Measurements from ENCODE around the gene HOMER3.

HOMER3 gene

GRCh38 chr19:18967358-18968146, 26.5 kb upstream of the HOMER3 start:
- TF ChIP-seq GATA3 (IDR thresholded peaks at IDR 0.05; ENCODE audit: low read depth, low read length) (no peak), GATA2 (IDR thresholded peaks at IDR 0.05; ENCODE audit: low read depth, low read length) (no peak)

- no peak for TF ChIP-seq GATA3 (IDR thresholded peaks at IDR 0.05; ENCODE audit: low read depth, low read length)
- no peak for TF ChIP-seq GATA2 (IDR thresholded peaks at IDR 0.05; ENCODE audit: low read depth, low read length)
Measured at GRCh38 chr19:18966307-18966706, 25.3 kb upstream of the HOMER3 start.

GRCh38 chr19:18964121-18964520, 23.1 kb upstream of the HOMER3 start:
- TF ChIP-seq GATA2 (IDR thresholded peaks at IDR 0.05; ENCODE audit: low read depth, low read length): no peak
- TF ChIP-seq GATA3 (IDR thresholded peaks at IDR 0.05; ENCODE audit: low read depth, low read length): no peak

DNA sequence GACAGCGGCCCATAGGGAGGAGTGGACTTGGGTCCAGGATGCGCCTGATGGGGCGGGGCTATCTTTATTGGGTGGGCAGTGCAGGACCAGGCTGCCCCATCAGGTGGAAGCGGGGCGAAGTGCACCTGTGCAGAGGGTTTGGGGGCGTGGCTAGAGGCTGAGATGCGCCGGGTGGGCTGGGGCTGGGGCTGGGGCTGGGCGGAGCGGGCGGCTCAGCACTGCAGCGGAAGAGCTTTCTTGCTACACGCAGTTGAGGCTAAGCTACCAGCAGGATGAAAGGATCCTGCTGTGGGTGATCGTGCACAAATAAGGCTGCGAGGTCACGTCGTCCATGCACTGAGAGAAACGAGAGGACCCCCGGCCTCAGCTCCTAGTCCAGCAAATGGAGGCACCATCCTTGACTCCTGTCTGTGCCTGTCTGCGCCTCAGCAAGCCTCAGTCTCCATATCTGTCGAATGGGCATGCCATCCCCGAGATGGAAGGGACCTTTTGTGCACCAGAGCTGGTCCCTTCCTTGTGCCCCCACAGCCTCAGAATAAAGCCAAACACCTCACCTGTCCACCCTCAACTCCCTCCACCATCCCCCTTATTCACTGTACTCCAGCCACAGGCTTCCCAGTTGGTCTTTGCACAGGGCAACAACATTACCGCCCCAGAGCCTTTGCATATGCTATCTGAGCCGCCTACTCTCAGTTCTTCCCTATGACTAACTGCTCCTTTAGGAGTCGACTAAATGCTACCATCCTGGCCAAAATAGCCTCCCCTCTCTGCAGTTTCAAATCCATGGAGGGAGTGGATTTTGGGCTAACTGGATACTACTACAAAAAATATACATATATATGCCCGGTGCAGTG, 21.0 kb upstream of the HOMER3 start:
- TF ChIP-seq GATA3 (IDR thresholded peaks at IDR 0.05; ENCODE audit: low read depth, low read length): no peak
- TF ChIP-seq GATA2 (IDR thresholded peaks at IDR 0.05; ENCODE audit: low read depth, low read length): no peak

GRCh38 chr19:18960370-18960769, 19.4 kb upstream of the HOMER3 start:
- no peak for TF ChIP-seq GATA3 (IDR thresholded peaks at IDR 0.05; ENCODE audit: low read depth, low read length)
- no peak for TF ChIP-seq GATA2 (IDR thresholded peaks at IDR 0.05; ENCODE audit: low read depth, low read length)

GRCh38 chr19:18955042-18955441, 14.0 kb upstream of the HOMER3 start:
- no peak for TF ChIP-seq GATA2 (IDR thresholded peaks at IDR 0.05; ENCODE audit: low read depth, low read length)
- TF ChIP-seq GATA3 (IDR thresholded peaks at IDR 0.05; ENCODE audit: low read depth, low read length): no peak

- TF ChIP-seq GATA2 (IDR thresholded peaks at IDR 0.05; ENCODE audit: low read depth, low read length): no peak
- no peak for TF ChIP-seq GATA3 (IDR thresholded peaks at IDR 0.05; ENCODE audit: low read depth, low read length)
Measured at GRCh38 chr19:18954094-18954493, 13.1 kb upstream of the HOMER3 start.

DNA sequence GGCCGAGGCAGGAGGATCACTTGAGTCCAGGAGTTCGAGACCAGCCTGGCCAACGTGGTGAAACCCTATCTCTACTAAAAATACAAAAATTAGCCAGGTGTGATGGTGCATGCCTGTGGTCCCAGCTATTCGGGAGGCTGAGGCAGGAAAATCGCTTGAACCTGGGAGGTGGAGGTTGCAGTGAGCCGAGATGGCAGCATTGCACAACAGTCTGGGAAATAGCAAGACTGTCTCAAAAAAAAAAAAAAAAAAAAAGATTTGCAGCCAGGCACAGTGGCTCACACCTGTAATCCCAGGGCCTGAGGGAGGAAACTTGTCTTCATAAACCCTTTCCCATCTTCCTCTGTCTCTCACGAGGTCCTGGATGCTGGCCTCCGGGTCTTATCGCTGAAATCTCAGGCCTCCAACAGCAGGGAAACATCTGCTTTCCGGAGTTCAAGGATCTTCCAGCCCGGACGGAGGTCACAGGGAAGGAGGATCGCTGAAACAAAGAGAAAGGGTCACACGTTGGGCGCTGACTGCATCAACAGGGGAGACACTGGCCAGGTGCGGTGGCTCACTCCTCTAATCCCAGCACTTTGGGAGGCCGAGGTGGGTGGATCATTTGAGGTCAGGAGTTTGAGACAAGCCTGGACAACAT, 11.5 kb upstream of the HOMER3 start:
- peak; percentile 77 for TF ChIP-seq GATA2 (IDR thresholded peaks at IDR 0.05; ENCODE audit: low read depth, low read length)

GRCh38 chr19:18951721-18952281, 10.8 kb upstream of the HOMER3 start:
- no peak for TF ChIP-seq GATA3 (IDR thresholded peaks at IDR 0.05; ENCODE audit: low read depth, low read length)
- no peak for TF ChIP-seq GATA2 (IDR thresholded peaks at IDR 0.05; ENCODE audit: low read depth, low read length)

- TF ChIP-seq GATA3 (IDR thresholded peaks at IDR 0.05; ENCODE audit: low read depth, low read length) (no peak), GATA2 (IDR thresholded peaks at IDR 0.05; ENCODE audit: low read depth, low read length) (no peak)
Measured at GRCh38 chr19:18949858-18950257, 8.8 kb upstream of the HOMER3 start.

- TF ChIP-seq GATA2 (IDR thresholded peaks at IDR 0.05; ENCODE audit: low read depth, low read length) (no peak), GATA3 (IDR thresholded peaks at IDR 0.05; ENCODE audit: low read depth, low read length) (no peak)
Measured at GRCh38 chr19:18948976-18949356, 7.9 kb upstream of the HOMER3 start.

DNA sequence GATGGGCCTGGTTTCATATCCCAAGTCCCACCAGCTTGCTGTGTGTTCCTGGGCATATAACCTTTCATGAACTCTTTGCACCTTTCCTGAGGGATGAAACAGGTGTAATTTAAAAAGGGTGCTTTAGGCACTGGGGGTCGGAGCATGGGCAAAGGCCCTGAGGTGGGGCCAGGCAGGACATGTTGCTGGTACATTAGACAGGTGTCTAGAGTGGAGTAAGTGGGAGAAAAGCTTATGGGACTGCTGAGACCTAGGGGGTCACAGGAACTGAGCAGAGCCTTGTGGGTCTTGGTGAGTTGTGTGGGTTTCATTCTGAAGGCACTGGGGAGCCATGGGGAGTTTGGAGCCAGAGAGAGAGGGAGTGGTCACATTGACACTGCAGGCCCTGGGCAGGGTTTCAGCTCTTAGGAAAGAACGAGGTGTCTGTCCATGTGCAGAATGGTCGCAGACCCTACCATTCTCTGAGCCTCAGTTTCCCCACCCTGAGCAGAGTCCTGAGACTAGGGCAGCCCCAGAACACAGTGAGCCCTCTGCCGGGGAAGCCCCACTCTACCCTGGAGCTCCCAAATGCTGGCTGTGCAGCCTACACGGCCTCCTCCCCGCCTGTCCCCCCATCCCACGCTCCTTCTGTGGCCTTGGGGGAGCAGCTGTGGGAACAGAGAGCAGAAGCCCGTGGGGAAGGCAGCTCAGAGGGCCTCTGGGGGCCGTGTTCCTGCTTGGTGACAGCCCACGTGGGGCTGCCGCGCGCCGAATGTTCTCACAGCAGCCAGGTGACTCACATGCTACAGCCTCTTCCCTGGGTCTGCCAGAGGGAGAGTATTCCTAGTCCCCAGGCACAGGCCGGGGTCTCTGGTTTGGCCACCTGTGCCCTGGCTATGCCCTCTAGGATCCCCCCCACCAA, 7.3 kb upstream of the HOMER3 start:
- no peak for TF ChIP-seq GATA3 (IDR thresholded peaks at IDR 0.05; ENCODE audit: low read depth, low read length)
- TF ChIP-seq GATA2 (IDR thresholded peaks at IDR 0.05; ENCODE audit: low read depth, low read length): no peak

GRCh38 chr19:18946918-18947317, 5.9 kb upstream of the HOMER3 start:
- TF ChIP-seq GATA3 (IDR thresholded peaks at IDR 0.05; ENCODE audit: low read depth, low read length) (no peak), GATA2 (IDR thresholded peaks at IDR 0.05; ENCODE audit: low read depth, low read length) (no peak)
